Panc1 (cell line): ENCODE results near the gene NPAS4. TPM values are rescaled to one million over a fixed set of nuclear protein-coding genes. Genes with fewer than 3 reads are reported as not detected.
A peak's percentile ranks its signal among the peaks of the same experiment; 100 is the strongest.

ENCODE experiments used
- ATAC-seq: fragments of 200-7000 bp; cut with Tn5 transposase; 2 replicates; pipeline ENCODE4 v1.9.1; 2020; ENCODE audit warnings: mild to moderate bottlenecking, moderate library complexity
- BruUV-seq: library from RNA; stranded (reverse); fragments of 400-500 nt; replicated peaks from 2 replicates; lab custom pipeline; 2021; lab: Mats Ljungman, UMichigan
- CTCF ChIA-PET: fragments of 300-600 bp; sonication (Branson Sonifier 250); formaldehyde crosslinking; loops from one replicate; lab custom pipeline; 2022; ENCODE audit warnings: antibody characterized with exemption; lab: Charles Lee
- POLR2A ChIA-PET: fragments of 300-600 bp; sonication (Branson Sonifier 250); formaldehyde crosslinking; loops from one replicate; lab custom pipeline; 2022; ENCODE audit warnings: antibody characterized with exemption; lab: Charles Lee
- DNase-seq: peaks from one replicate; pipeline ENCODE4 v3.0.0-alpha.2; 2010; ENCODE audit warnings: low read depth, low spot score
- H3K27ac ChIP-seq: 2 replicates; pipeline ENCODE4 v1.5.1; 2011; ENCODE audit warnings: mild to moderate bottlenecking, low read length, inconsistent platforms
- H3K27me3 ChIP-seq: fragments of 200-500 bp; sonication (Bioruptor generic); 2 replicates; pipeline ENCODE4 v1.6.0; 2014; ENCODE audit warnings: low read length, inconsistent platforms; ENCODE audit not compliant: control insufficient read depth, insufficient read depth
- H3K36me3 ChIP-seq: fragments of 200-500 bp; sonication (Bioruptor generic); 2 replicates; pipeline ENCODE4 v1.5.1; 2014; ENCODE audit warnings: inconsistent platforms, mild to moderate bottlenecking, low read length, moderate library complexity; ENCODE audit not compliant: control insufficient read depth, insufficient read depth
- H3K4me1 ChIP-seq: 2 replicates; pipeline ENCODE4 v1.5.1; 2011; ENCODE audit warnings: inconsistent platforms, mild to moderate bottlenecking, low read length, moderate library complexity; ENCODE audit not compliant: control insufficient read depth, insufficient read depth
- H3K4me3 ChIP-seq, 2 experiments: 2 replicates each; pipeline ENCODE4 v1.5.1; 2011 to 2012; ENCODE audit warnings: low read depth in 2 of 2, low read length in 2 of 2, mild to moderate bottlenecking in 2 of 2, inconsistent platforms in 1 of 2, moderate library complexity in 1 of 2
- H3K9me3 ChIP-seq: fragments of 200-500 bp; sonication (Bioruptor generic); 2 replicates; pipeline ENCODE4 v1.5.1; 2014; ENCODE audit warnings: low read depth, mild to moderate bottlenecking, inconsistent platforms, low read length, moderate library complexity; ENCODE audit not compliant: control insufficient read depth, insufficient read depth
- CTCF ChIP-seq: fragments of 450-650 bp; IDR thresholded peaks from 2 replicates; pipeline ENCODE4 v1.5.1; 2017; ENCODE audit warnings: mild to moderate bottlenecking
- POLR2AphosphoS5 ChIP-seq: IDR thresholded peaks from 2 replicates; pipeline ENCODE4 v1.6.1; 2012; ENCODE audit warnings: mild to moderate bottlenecking, low read depth, low read length, moderate library complexity
- REST ChIP-seq, 2 experiments: IDR thresholded peaks; 2 replicates each; pipeline ENCODE4 v1.6.1; 2011 to 2012; ENCODE audit warnings: low read depth in 2 of 2, control low read depth in 1 of 2, low read length in 1 of 2, mild to moderate bottlenecking in 1 of 2, moderate library complexity in 1 of 2; ENCODE audit not compliant: insufficient read depth in 1 of 2
- SIN3A ChIP-seq: IDR thresholded peaks from 2 replicates; pipeline ENCODE4 v1.6.1; 2012; ENCODE audit warnings: low read depth, mild to moderate bottlenecking, low read length, moderate library complexity, borderline replicate concordance; ENCODE audit not compliant: insufficient read depth
- TCF7L2 ChIP-seq: IDR thresholded peaks from 2 replicates; pipeline ENCODE4 v1.6.1; 2011; ENCODE audit warnings: mild to moderate bottlenecking, low read depth, low read length, inconsistent platforms
- in situ Hi-C: cut with HindIII; loops from 2 replicates; pipeline ENCODE4 v1.10.0; 2016; ENCODE audit warnings: low sequenced_read_pairs, low pct_unique_long_range_greater_than_20kb
- intact Hi-C: fragments of 100-400 bp; cut with micrococcal nuclease; formaldehyde crosslinking; loops from one replicate; pipeline ENCODE4 v1.10.0; 2022; ENCODE audit not compliant: unreplicated experiment
- total RNA-seq: library from RNA; stranded (reverse); gene quantifications from one replicate; pipeline ENCODE4 v1.2.1, GENCODE V29; 2021; ENCODE audit not compliant: unreplicated experiment

The NPAS4 gene
- total RNA-seq, 1 experiment from 2014 or later = 0.08 TPM

GRCh38 chr11:66419825-66420224 is 1.0 kb upstream of the NPAS4 start:
- Histone ChIP-seq H3K9me3 (no peaks in the 10 kb centered on the region), H3K36me3 (no peaks in the 10 kb centered on the region), H3K27ac (no peak overlapping the region), H3K4me1 (0 out of 2 replicates have a peak, but pooled peaks cover 4% of the 10 kb centered on the region), H3K27me3 (peaks cover 27% of the 10 kb centered on the region), H3K4me3 (no peak overlapping the region)
- peak in 1 of 2 experiments; percentile 34; a peak in 1 of 4 replicates for TF ChIP-seq REST (IDR thresholded peaks at IDR 0.05; ENCODE audit: insufficient read depth in 1 of 2, low read depth in 2 of 2, low read length in 1 of 2)
- TF ChIP-seq CTCF = no peak
- ChIA-PET CTCF (interaction anchor here (2.4 kb wide), 1 partner anchor 9 kb away, joined by 11 read pairs; no protein-coding TSS in a partner anchor), POLR2A (interaction anchor here (0.6 kb wide), 1 partner anchor 48 kb away, joined by 4 read pairs; no protein-coding TSS in a partner anchor)
- no peak for ATAC-seq
- in situ Hi-C loops = no loop called here
- intact Hi-C loops = no loop called here
- no peak for DNase-seq
- no TSS peak for BruUV-seq

- intact Hi-C loops = no loop called here
- POLR2A ChIA-PET = no interaction called here
- Histone ChIP-seq H3K4me1 (0 out of 2 replicates have a peak, but pooled peaks cover 4% of the 10 kb centered on the region), H3K36me3 (no peaks in the 10 kb centered on the region), H3K4me3 (no peak overlapping the region), H3K9me3 (no peaks in the 10 kb centered on the region), H3K27ac (no peak overlapping the region), H3K27me3 (peaks cover 22% of the 10 kb centered on the region)
- ATAC-seq (peak; percentile 52; the same call in 1 of the 2 replicates), DNase-seq (no peak)
- CTCF ChIA-PET = interaction anchor here (0.9 to 2.4 kb wide), 4 partner anchors 11 to 257 kb away, joined by 3 to 11 read pairs (median 4); no protein-coding TSS in a partner anchor
- TF ChIP-seq TCF7L2 = no peak
- peak; percentile 100 for TF ChIP-seq REST (IDR thresholded peaks at IDR 0.05; ENCODE audit: insufficient read depth in 1 of 2, low read depth in 2 of 2, low read length in 1 of 2)
- no peak for TF ChIP-seq CTCF
- peak; percentile 87 for TF ChIP-seq POLR2AphosphoS5
- peak; percentile 100 for TF ChIP-seq SIN3A
- BruUV-seq = no TSS peak
- in situ Hi-C loops = no loop called here
Measured at GRCh38 chr11:66421492-66422205, 814 bp downstream of the NPAS4 start.
